Measurements from ENCODE around the gene VASN. TPM values are rescaled to one million over a fixed set of nuclear protein-coding genes. Genes with fewer than 3 reads are reported as not detected.
A peak's percentile ranks its signal among the peaks of the same experiment; 100 is the strongest.

Gene VASN
- total RNA-seq, 4 donors from 2014 or later: 3.6 to 49.0 (median 19.9) TPM

DNA sequence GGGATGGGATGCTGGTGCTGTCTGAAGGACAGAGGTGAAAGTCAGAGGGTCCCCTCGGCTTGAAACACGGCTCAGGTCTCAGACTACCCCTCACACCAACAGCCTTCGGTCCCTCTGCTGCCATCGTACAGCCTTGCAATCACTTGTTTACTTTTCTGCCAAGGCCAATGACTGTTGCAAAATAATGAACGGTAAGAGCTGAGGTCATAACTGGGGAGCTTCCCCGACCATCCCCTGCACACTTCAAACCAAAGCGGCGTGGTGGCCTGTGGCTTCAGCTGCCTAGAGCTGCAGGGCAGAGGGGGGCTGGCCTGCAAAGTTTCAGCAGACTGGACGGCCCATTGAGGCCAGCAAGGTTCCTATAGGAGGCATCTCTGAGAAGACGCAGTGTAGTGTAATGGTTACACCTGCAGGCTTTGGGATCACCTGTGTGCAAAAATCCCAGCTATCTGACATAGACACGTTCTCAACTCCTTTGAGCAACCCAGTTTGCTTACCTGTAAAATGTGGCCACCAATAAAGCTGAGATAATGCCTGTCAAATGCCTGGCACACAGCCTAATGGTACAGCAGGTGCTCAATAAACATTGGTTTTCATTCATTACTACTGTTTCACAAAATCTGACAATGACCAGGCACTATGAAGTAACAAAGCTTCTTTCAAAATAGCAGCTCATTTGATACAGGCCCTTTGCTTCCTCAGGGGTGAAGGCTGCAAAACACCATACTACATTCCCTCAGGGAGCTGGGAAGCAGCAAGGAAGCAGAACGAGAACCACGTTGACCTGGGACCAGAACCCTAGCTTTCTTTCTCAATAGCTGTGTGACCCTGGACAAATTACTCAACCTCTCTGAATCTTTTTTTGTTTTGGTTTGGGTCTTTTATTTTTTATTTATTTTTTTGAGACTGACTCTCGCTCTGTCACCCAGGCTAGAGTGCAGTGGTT lies 25.5 kb upstream of the VASN start:
- no peaks in the 10 kb centered on the region for H3K27me3 ChIP-seq
- intact Hi-C loops (cut with DNase I; ENCODE audit: low total_unique reads): no loop called here
- H3K9me3 ChIP-seq: no peaks in the 10 kb centered on the region
- TF ChIP-seq POLR2A (IDR thresholded peaks at IDR 0.05) (no peak), CTCF (IDR thresholded peaks at IDR 0.05) (no peak)
- no peak for DNase-seq
- H3K4me1 ChIP-seq: no peaks in the 10 kb centered on the region
- no peaks in the 10 kb centered on the region for H3K36me3 ChIP-seq
- no peak overlapping the region for H3K27ac ChIP-seq
- H3K4me3 ChIP-seq: no peak overlapping the region

GRCh38 chr16:4347010-4347409 lies 24.6 kb upstream of the VASN start:
- Histone ChIP-seq H3K27me3 (no peaks in the 10 kb centered on the region), H3K4me3 (no peak overlapping the region), H3K36me3 (no peaks in the 10 kb centered on the region), H3K4me1 (no peaks in the 10 kb centered on the region), H3K27ac (no peak overlapping the region), H3K9me3 (no peaks in the 10 kb centered on the region)
- no peak for TF ChIP-seq CTCF (IDR thresholded peaks at IDR 0.05)
- TF ChIP-seq POLR2A (IDR thresholded peaks at IDR 0.05): no peak
- intact Hi-C loops (cut with DNase I; ENCODE audit: low total_unique reads): no loop called here
- DNase-seq: no peak

DNA sequence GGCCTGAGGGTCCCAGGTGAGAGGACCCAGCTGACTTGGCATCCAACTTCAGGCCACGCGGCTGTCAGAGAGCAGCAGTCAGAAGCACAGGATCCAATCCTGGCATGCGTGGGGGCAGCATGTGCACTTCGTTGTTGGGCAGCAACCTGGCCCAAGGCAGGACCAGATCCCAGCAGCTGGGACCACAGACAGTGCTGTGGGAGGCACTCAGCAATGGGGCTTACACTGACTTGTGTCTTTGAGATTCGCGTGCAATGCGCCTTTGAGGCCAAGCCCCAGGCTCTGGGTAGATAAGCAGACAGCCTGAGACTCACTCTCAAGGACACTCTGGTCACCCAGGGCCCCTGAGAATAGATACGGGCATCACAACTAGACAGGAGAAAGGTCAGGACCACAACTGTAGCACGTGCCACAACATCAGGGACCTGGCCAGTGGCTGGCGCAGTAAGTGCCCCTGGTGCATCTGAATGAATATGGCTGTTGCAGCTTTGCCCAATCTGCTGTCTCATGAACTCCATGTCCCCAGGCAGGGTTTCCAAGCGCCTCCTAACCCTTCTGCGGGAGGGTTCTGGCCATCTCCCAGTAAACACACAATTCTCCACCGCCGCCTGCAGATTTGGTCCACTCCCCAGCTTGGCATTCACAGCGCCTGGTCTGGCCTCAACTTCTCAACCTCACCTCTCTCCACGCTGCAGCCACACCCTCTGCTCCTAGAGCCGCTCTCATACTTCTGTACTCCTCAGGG lies 23.7 kb upstream of the VASN start:
- H3K9me3 ChIP-seq: no peaks in the 10 kb centered on the region
- TF ChIP-seq POLR2A (IDR thresholded peaks at IDR 0.05): no peak
- H3K4me1 ChIP-seq: no peaks in the 10 kb centered on the region
- H3K27me3 ChIP-seq: no peaks in the 10 kb centered on the region
- DNase-seq: no peak
- H3K36me3 ChIP-seq: no peaks in the 10 kb centered on the region
- H3K27ac ChIP-seq: no peak overlapping the region
- H3K4me3 ChIP-seq: no peak overlapping the region
- intact Hi-C loops (cut with DNase I; ENCODE audit: low total_unique reads): no loop called here

DNA sequence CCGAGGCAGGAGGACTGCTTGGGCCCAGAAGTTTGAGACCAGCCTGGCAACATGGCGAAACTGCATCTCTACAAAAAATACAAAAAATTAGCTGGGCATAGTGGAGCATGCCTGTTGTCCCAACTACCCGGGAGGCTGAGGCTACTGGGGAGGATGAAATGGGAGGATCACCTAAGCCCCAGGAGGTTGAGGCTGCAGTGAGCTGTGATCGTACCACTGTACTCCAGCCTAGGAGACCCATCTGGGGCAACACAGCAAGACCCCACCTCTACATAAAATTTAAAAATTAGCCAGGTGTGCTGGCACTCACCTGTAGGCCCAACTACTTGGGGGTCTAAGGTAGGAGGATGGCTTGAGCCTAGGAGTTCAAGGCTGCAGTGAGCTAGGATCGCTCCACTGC lies 22.3 kb upstream of the VASN start:
- DNase-seq: no peak
- H3K27ac ChIP-seq: no peak overlapping the region
- H3K4me1 ChIP-seq: no peaks in the 10 kb centered on the region
- no peaks in the 10 kb centered on the region for H3K36me3 ChIP-seq
- no peak overlapping the region for H3K4me3 ChIP-seq
- no peaks in the 10 kb centered on the region for H3K9me3 ChIP-seq
- intact Hi-C loops (cut with DNase I; ENCODE audit: low total_unique reads): no loop called here
- no peaks in the 10 kb centered on the region for H3K27me3 ChIP-seq
- TF ChIP-seq POLR2A (IDR thresholded peaks at IDR 0.05): no peak
- no peak for TF ChIP-seq CTCF (IDR thresholded peaks at IDR 0.05)

DNA sequence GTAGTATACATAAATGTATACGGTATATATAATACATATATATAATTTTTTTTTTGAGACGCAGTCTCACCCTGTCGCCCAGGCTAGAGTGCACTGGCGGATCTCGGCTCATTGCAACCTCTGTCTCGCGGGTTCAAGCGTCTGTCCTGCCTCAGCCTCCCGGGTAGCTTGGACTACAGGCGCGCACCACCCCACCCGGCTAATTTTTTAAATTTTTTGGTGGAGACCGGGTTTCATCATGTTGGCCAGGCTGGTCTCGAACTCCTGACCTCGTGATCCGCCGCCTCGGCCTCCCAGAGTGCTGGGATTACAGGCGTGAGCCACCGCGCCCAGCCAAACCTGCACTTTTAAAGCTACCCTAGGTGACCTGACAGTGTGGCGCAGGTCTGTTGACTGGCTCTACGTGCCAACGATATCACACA lies 21.3 kb upstream of the VASN start:
- intact Hi-C loops (cut with DNase I; ENCODE audit: low total_unique reads): no loop called here
- H3K9me3 ChIP-seq: no peaks in the 10 kb centered on the region
- no peak for DNase-seq
- H3K4me1 ChIP-seq: no peaks in the 10 kb centered on the region
- peak overlapping the region; percentile 79 to 88 for H3K27ac ChIP-seq
- no peak for TF ChIP-seq POLR2A (IDR thresholded peaks at IDR 0.05)
- no peak for TF ChIP-seq CTCF (IDR thresholded peaks at IDR 0.05)
- no peaks in the 10 kb centered on the region for H3K36me3 ChIP-seq
- H3K4me3 ChIP-seq: peak overlapping the region; percentile 56 to 93
- H3K27me3 ChIP-seq: no peaks in the 10 kb centered on the region
